ENCODE measurements around the gene NFIA. TPM values are rescaled to one million over a fixed set of nuclear protein-coding genes. Genes with fewer than 3 reads are reported as not detected.

Gene NFIA
- total and polyA plus RNA-seq, 2 of the 13 experiments (the other 11 are each of a cell fraction or from before 2014, with no cell fraction given): 14.7 to 28.5 TPM

GRCh38 chr1:61120998-61121397 lies 38.6 kb downstream of the NFIA start (continued):
- TF ChIP-seq ISL2 (CRISPR knock-in tag; IDR thresholded peaks at IDR 0.05) (peak; percentile 63), MAFG (CRISPR knock-in tag; IDR thresholded peaks at IDR 0.05) (no peak), SP1 (IDR thresholded peaks at IDR 0.05) (no peak), SP1 (CRISPR knock-in tag; IDR thresholded peaks at IDR 0.05) (no peak), TCF7 (IDR thresholded peaks at IDR 0.05; ENCODE audit: low read depth) (peak; percentile 54; the same call in 1 of the 2 replicates), PITX1 (CRISPR knock-in tag; IDR thresholded peaks at IDR 0.05) (no peak), EEA1 (CRISPR knock-in tag; IDR thresholded peaks at IDR 0.05; ENCODE audit: borderline replicate concordance) (no peak), CHCHD3 (CRISPR knock-in tag; IDR thresholded peaks at IDR 0.05) (no peak), HNF4G (IDR thresholded peaks at IDR 0.05; ENCODE audit: borderline replicate concordance, low read depth, low read length) (peak; percentile 45; the same call in 1 of the 2 replicates), HNF4G (CRISPR knock-in tag; IDR thresholded peaks at IDR 0.05; ENCODE audit: borderline replicate concordance, low read depth) (no peak), ZEB1 (IDR thresholded peaks at IDR 0.05; ENCODE audit: insufficient replicate concordance, low read depth) (no peak), ZNF597 (CRISPR knock-in tag; IDR thresholded peaks at IDR 0.05) (no peak), MBD4 (IDR thresholded peaks at IDR 0.05; ENCODE audit: borderline replicate concordance, low read length) (no peak), ZBTB21 (CRISPR knock-in tag; IDR thresholded peaks at IDR 0.05) (no peak), ZBTB33 (CRISPR knock-in tag; IDR thresholded peaks at IDR 0.05) (no peak), ZBTB40 (IDR thresholded peaks at IDR 0.05) (no peak), ZBTB40 (CRISPR knock-in tag; IDR thresholded peaks at IDR 0.05) (no peak), NCOA2 (CRISPR knock-in tag; IDR thresholded peaks at IDR 0.05) (peak; percentile 83), BRD4 (CRISPR knock-in tag; IDR thresholded peaks at IDR 0.05) (no peak), NFE2L2 (IDR thresholded peaks at IDR 0.05; ENCODE audit: low read length) (no peak), KDM5A (IDR thresholded peaks at IDR 0.05; ENCODE audit: borderline replicate concordance, low read length) (no peak), NCOR1 (IDR thresholded peaks at IDR 0.05; ENCODE audit: borderline replicate concordance, low read length) (peak; percentile 72)
